ENCODE results near the gene DVL2.
A peak's percentile ranks its signal among the peaks of the same experiment; 100 is the strongest.

Gene DVL2

DNA sequence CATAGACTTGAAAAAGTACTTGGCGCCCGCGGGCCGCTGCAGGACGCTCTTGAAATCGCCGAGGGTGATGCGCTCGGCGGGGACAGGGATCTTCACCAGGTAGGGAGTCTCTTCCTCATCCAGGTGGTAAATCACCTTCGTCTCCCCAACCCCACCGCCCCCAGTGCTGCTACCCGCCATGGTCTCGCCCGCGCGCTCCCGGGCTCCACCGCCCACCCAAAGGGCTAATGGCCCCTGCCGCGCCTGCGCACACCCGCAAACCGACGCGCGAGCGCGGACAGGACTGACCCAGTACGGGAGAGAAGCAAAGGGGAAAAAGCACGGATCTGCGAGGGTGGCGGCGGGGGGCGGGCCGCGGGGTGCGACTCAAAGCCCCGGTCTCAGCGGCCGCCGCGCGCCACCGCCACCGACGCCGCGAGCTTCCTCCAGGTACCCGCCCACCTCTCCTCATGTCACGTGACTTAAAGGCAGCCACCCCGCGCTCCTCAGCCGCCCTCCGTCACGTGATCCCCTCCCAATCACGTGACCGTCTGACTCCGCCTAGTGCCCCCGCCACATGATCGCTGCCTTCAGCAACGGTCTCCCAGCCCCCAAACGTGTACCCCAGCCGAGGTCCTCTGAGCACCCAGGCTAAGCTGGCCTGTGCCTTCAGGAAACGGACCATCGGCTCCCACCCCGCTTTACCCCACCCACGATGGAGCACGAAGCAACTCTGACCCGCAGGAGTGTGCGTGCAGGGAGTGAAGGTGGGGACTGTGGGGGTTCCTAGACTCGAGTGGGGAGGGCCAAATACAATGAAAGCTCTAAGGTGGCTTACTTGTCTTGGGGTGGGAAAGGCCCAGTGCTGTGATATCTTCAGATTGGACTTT lies at the start of gene DVL2:
Gene DVL2, minus strand, starts transcription at position 435 of the 869 bp plus-strand sequence. Its CDS starts 255 bp downstream, at position 180.
- peak; percentile 58 to 97 (median 94) for DNase-seq

GRCh38 chr17:7283471-7284216 lies 49.3 kb upstream of the DVL2 start:
- no peak for DNase-seq

DNA sequence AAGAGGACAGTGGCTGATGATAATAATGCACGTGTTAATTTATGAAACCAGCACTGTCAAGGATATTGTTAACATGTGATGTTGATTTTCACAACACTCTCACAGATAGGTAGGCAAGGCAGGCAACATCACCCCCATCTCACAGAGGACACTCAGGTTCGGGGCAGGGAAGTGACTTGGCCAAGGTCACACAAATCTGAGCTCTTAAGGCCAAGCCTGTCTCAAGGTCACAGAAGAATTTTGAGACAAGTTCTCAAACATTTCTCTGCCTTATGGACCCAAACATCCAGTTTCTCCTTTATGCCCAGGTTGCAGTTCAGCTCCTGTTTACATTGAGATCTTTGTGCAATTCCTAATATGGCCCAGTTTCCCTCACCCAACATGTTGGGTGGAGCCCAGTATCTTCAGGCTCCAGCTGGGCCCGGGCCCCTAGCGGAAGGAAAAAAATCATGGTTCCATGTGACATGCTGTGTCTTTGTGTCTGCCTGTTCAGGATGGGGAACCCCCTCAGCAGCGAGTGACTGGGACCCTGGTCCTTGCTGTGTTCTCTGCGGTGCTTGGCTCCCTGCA lies 48.5 kb upstream of the DVL2 start:
- DNase-seq, result no peak

- DNase-seq, result peak in 1 of 58 donors; percentile 36
Measured at GRCh38 chr17:7281953-7282751, 47.8 kb upstream of the DVL2 start.

DNA sequence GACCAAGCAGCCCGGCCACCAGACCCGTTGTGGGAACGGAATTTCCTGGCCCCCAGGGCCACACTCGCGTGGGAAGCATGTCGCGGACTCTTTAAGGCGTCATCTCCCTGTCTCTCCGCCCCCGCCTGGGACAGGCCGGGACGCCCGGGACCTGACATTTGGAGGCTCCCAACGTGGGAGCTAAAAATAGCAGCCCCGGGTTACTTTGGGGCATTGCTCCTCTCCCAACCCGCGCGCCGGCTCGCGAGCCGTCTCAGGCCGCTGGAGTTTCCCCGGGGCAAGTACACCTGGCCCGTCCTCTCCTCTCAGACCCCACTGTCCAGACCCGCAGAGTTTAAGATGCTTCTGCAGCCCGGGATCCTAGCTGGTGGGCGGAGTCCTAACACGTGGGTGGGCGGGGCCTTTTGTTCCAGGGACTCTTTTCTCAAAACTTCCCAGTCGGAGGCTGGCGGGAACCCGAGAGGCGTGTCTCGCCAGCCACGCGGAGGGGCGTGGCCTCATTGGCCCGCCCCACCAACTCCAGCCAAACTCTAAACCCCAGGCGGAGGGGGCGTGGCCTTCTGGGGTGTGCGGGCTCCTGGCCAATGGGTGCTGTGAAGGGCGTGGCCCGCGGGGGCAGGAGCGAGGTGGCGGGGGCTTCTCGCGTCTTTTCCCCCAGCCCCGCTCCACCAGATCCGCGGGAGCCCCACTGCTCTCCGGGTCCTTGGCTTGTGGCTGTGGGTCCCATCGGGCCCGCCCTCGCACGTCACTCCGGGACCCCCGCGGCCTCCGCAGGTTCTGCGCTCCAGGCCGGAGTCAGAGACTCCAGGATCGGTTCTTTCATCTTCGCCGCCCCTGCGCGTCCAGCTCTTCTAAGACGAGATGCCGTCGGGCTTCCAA lies 47.0 kb upstream of the DVL2 start, which contains the start of gene SLC2A4:
Gene SLC2A4, plus strand, starts transcription at position 645 of the 879 bp plus-strand sequence. Its CDS starts 217 bp downstream, at position 862.
- peak in 52 of 58 donors; percentile 1 to 79 (median 62) for DNase-seq

DNA sequence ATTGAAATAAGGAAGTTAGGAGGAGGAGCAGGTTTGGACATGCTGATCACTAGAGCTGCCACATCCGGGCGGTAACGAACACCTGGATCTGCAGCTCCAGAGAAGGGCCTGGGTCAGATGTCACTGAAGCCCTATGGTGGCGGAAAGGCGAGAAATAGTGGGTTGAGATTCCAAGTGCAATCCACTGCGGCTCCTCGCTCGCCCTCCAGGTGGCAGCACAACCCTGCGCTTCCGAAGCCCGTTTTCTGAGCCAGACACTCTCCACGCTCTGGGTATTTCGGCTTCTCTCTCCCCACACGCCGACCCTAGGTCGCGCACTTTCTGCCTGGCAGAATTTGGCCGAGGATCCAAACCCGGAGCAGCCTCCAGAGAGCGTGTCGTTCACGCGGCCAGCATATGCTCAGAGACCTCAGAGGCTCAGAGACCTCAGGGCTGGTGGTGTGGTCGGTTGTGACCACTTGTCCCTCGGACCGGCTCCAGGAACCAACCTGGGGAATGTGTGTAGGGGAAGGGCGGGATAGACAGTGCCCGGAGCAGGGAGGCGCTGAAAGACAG lies 46.3 kb upstream of the DVL2 start:
- peak in 54 of 58 donors; percentile 17 to 83 (median 64) for DNase-seq

DNA sequence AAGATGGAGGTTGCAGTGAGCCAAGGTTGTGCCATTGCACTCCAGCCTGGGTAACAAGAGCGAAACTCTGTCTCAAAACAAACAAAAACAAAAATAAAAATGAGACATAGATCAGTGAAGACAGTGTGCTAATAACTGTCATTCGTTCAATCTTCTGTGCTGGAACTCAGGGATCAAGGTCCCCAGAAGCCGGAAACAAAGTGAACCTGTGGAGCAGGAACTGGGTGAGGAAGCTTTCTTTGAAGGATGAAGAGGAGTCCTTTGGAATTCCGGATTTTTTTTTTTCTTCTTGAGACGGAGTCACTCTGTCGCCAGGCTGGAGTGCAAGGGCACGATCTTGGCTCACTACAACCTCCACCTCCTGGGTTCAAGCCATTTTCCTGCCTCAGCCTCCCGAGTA lies 45.1 kb upstream of the DVL2 start:
- no peak for DNase-seq

DNA sequence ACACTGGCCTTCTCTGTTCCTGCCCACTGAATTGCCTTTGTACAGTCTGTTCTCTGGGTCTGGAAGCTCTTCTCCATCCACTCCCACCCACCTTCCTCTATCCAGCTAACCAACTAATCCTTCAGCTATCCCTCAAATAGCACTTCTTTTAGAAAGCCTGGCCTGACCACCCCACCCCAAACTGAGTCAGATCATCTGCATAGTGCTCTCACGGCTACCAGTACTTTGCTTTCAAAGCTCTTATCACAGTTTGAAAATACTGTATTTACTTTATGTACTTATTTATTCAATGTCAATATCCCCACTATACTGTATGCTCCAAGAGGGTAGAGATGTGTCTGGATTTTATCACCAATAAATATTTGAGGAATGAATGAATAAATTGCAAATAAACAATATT lies 32.5 kb upstream of the DVL2 start:
- no peak for DNase-seq

DNA sequence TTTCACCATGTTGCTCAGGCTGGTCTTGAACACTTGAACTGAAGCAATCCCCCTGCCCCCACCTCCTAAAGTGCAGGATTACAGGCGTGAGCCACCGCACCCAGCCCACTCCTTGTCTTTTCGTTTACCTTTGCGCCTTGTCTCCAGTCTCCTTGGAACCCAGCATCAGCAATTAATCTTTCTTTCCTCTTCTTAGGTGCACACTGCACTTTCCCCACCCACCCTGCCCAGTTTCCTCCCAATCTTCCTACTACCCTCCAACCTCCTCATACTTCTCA lies 29.4 kb upstream of the DVL2 start:
- no peak for DNase-seq

DNA sequence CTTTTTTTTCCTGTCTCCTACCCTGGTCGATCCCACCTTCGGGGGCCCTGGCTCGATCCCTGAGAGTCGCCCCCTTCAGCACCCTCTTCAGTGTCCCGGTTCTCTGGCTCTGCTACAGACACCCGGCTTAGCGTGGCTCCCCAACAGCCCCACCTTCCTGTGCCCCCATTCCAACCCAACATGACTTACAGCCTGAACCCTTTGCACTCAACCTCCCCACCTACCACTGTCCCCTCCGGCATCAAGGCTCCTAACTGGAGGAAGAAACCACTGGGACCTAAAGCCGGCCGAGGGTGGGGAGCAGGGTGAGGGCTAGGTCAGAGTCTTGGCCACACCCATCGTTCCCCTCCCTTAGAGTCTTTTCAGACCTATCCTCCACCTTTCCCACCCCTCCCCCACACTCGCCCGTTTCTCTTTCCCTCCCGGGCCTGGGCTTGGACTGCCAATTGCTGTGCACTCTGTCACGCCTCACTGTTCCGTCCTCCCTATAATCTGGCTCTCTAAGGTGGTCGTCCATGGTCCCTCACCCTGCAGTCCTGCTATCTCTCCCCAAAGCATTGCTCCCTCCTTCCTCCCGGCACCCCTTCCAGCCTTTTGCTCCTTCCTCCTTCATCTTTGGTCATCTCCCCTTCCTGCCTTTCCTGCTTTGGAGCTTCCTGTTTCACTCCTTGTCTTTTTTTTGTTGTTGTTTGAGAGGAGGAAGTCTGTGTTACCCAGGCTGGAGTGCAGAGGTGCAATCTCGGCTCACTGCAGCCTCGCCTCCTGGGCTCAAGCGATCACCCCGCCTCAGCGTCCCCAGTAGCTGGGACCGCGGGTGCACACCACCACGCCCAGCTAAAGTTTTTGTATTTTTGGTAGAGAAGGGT lies 28.9 kb upstream of the DVL2 start:
- DNase-seq, result no peak

- DNase-seq, result no peak
Measured at GRCh38 chr17:7262192-7262934, 28.0 kb upstream of the DVL2 start, which contains the start of gene CLDN7. Gene CLDN7 (minus strand): TSS chr17:7262478. CDS start chr17:7262043, 435 bp downstream.

DNA sequence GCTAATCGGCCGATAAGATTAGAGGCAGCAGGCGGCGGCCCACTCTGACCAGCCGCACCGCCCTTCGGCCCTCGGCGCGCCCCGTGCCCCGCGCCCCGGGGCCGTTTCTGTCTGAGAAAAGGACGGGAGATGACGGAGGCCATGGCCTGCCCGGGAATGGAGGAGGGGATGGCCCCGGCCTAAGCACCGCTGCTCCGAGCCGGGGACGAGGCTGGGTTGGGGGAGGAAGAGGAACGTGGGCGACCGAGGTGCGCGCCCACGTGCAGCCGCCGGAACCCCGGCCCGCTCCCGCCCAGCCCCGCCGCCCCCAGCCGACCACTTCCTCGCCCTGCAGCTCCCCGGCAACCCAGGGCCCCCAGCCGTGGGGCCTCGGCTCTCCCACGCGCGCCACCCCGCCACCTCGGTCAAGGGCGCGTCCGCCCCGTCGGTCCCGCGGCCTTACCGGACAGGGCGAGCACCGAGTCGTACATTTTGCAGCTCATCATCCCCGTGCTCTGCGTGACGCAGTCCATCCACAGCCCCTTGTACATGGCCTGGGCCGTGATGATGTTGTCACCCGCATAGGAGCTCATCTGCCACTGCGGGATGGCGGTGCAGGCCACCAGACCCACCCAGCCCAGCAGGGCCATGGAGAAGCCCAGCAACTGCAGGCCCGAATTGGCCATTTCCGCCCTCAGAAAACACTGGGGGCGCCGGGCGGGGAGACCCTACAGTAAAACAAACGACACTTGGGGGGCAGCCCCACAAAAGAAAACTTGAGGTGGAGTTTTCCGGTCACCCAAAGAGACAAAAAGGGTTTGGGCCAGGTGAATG lies 27.3 kb upstream of the DVL2 start:
- DNase-seq, result no peak

- no peak for DNase-seq
Measured at GRCh38 chr17:7260651-7261378, 26.5 kb upstream of the DVL2 start.

- DNase-seq, result no peak
Measured at GRCh38 chr17:7260151-7260550, 25.8 kb upstream of the DVL2 start.

- no peak for DNase-seq
Measured at GRCh38 chr17:7259555-7259889, 25.2 kb upstream of the DVL2 start.

DNA sequence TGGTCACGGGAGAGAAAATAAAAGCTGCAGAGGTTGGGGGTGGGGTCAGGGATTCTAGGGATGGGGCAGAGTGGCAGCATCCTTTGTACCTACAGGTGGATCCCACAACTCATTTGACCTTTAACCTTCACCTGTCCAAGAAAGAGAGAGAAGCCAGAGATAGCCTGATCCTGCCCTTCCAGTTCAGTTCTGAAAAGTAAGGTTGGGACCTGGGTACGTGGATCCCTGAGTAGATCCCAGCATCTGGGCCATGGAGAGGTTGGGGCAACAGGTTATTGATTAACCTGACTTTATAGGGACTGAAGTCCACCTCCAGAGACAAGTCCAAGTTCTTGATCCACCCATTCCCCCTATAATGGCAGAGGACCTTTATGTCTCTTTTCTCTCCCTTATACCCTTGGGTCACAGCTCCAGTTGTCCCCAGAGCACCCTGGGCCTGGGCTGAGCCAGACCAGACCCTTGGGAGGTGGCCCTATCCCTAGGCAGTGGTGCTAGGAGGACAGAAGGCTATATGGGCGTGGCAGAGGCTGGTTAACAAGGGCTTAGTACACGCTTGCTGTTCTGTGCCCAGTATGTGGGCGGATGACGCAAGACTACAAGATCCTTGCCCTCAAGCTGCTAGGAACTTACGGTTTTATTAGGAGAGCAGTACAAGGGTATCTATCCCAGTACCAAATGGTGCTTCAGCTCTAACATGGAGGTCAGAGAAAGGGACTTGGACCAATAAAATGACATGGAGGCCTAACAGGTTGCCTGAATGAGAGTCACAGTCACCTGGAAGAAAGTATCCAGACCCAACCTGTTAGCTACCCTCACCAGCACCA lies 24.6 kb upstream of the DVL2 start:
- DNase-seq, result no peak
